DND-41 (cell line): ENCODE measurements around the gene PRR35.
A peak's percentile ranks its signal among the peaks of the same experiment; 100 is the strongest.

ENCODE experiments used
- ATAC-seq: fragments of 200-7000 bp; cut with Tn5 transposase; 3 replicates; pipeline ENCODE4 v1.9.1; 2021; ENCODE audit warnings: low read depth; ENCODE audit not compliant: insufficient read depth
- DNase-seq: peaks from one replicate; pipeline ENCODE4 v3.0.0-alpha.2; 2020
- H2AFZ ChIP-seq: 2 replicates; pipeline ENCODE4 v1.6.0; 2012; ENCODE audit warnings: low read depth, low read length
- H3K27ac ChIP-seq: 2 replicates; pipeline ENCODE4 v1.5.1; 2012; ENCODE audit warnings: low read length, inconsistent platforms
- H3K27me3 ChIP-seq: fragments of 200-600 bp; sonication (generic); 2 replicates; pipeline ENCODE4 v1.6.0; 2012; ENCODE audit warnings: low read length, mild to moderate bottlenecking, inconsistent platforms; ENCODE audit not compliant: insufficient read depth, poor library complexity
- H3K36me3 ChIP-seq: 2 replicates; pipeline ENCODE4 v1.5.1; 2012; ENCODE audit warnings: low read length, inconsistent platforms; ENCODE audit not compliant: insufficient read depth
- H3K4me1 ChIP-seq: 2 replicates; pipeline ENCODE4 v1.5.1; 2012; ENCODE audit warnings: mild to moderate bottlenecking, low read length; ENCODE audit not compliant: insufficient read depth
- H3K4me2 ChIP-seq: 2 replicates; pipeline ENCODE4 v1.6.0; 2012; ENCODE audit warnings: mild to moderate bottlenecking, moderate library complexity, low read length, inconsistent platforms; ENCODE audit not compliant: insufficient read depth
- H3K4me3 ChIP-seq, 2 experiments: fragments of 200-600 bp in 1 of 2; shearing (Covaris generic) in 1 of 2; 2 replicates each; pipeline ENCODE4 v1.5.1; 2012 to 2016; ENCODE audit warnings: inconsistent platforms in 2 of 2, low read length in 2 of 2, mild to moderate bottlenecking in 2 of 2, low read depth in 1 of 2, moderate library complexity in 1 of 2
- H3K79me2 ChIP-seq: 2 replicates; pipeline ENCODE4 v1.6.0; 2012; ENCODE audit warnings: low read length, inconsistent platforms; ENCODE audit not compliant: insufficient read depth
- H3K9ac ChIP-seq: 2 replicates; pipeline ENCODE4 v1.6.0; 2012; ENCODE audit warnings: low read depth, mild to moderate bottlenecking, inconsistent platforms, low read length, moderate library complexity
- H3K9me3 ChIP-seq: 2 replicates; pipeline ENCODE4 v1.5.1; 2012; ENCODE audit warnings: low read length, moderate library complexity, mild to moderate bottlenecking, inconsistent platforms; ENCODE audit not compliant: insufficient read depth, severe bottlenecking
- H4K20me1 ChIP-seq: 2 replicates; pipeline ENCODE4 v1.6.0; 2012; ENCODE audit warnings: low read length; ENCODE audit not compliant: insufficient read depth
- CTCF ChIP-seq: IDR thresholded peaks from 2 replicates; pipeline ENCODE4 v1.5.1; 2012; ENCODE audit warnings: borderline replicate concordance, low read length, moderate library complexity, mild to moderate bottlenecking; ENCODE audit not compliant: poor library complexity, severe bottlenecking; ENCODE audit errors: extremely low read depth
- EZH2 ChIP-seq: IDR thresholded peaks from 3 replicates; pipeline ENCODE4 v1.6.1; 2012; ENCODE audit warnings: borderline replicate concordance, low read depth, mild to moderate bottlenecking, moderate library complexity, low read length, inconsistent platforms; ENCODE audit not compliant: severe bottlenecking

The PRR35 gene

DNA sequence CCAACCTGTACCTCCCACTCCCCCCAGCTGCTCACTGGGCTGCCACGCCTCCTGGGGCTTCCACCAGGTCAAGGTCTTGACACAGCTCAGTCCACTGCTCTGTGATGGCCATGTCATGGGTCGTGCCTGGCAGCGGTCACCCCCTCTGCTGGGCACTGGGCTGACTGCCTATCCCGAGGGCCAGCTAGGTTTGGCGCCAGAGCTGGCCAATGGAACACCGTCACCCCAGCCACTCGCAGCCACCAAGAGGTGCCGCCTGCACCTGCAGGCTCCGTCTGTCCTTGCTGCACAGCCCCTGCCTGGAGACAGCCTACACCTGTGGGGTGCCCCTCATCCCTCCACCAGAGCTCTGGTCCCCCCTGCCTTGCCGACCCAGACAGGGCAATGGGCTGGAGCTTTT, 25.2 kb downstream of the PRR35 start:
- Histone ChIP-seq H3K4me1 (peaks cover 19% of the 10 kb centered on the region), H3K4me3 (no peak overlapping the region), H3K27me3 (no peaks in the 10 kb centered on the region), H4K20me1 (peaks cover 34% of the 10 kb centered on the region), H2AFZ (no peak overlapping the region), H3K79me2 (peaks cover 23% of the 10 kb centered on the region), H3K9ac (no peak overlapping the region), H3K27ac (no peak overlapping the region), H3K9me3 (no peaks in the 10 kb centered on the region), H3K36me3 (peaks cover 16% of the 10 kb centered on the region), H3K4me2 (no peak overlapping the region)
- TF ChIP-seq EZH2 (no peak), CTCF (no peak)
- ATAC-seq: no peak
- DNase-seq: no peak

DNA sequence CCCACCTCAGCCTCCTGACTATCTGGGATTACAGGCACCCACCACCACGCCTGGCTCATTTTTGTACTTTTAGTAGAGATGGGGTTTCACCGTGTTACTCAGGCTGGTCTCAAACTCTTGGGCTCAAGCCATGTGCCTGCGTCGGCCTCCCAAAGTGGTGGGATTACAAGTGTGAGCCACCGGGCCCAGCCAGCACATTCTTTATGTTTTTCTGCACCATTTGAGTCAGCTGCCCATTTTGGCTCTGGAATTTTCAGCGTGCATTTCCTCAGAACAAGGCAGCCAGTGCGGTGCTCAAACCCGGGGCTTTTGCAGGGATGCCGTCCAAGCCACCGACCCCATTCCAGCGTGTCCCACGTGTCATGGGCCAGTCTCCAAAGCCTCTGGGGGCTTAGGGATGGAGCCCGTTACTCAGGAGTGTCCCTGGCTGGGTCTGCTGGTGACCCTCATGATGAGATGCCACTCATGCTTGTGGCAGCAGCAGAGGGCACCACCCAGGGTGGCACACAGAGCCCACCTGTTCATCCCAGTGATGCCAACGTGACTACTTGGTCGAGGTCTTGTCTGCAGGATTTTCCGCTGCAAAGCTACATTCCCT, 26.0 kb downstream of the PRR35 start:
- ATAC-seq: no peak
- H3K4me3 ChIP-seq: no peak overlapping the region
- H3K9me3 ChIP-seq: no peaks in the 10 kb centered on the region
- H3K4me1 ChIP-seq: peaks cover 27% of the 10 kb centered on the region
- peaks cover 41% of the 10 kb centered on the region for H4K20me1 ChIP-seq
- H2AFZ ChIP-seq: no peak overlapping the region
- H3K4me2 ChIP-seq: 0 out of 2 replicates have a peak overlapping the region, but pooled peaks have one; percentile 13
- peak; percentile 17 for DNase-seq
- no peaks in the 10 kb centered on the region for H3K27me3 ChIP-seq
- H3K79me2 ChIP-seq: peaks cover 31% of the 10 kb centered on the region
- TF ChIP-seq EZH2 (no peak), CTCF (no peak)
- peaks cover 9% of the 10 kb centered on the region for H3K36me3 ChIP-seq
- H3K9ac ChIP-seq: no peak overlapping the region
- no peak overlapping the region for H3K27ac ChIP-seq

- H3K4me3 ChIP-seq: peak overlapping the region in 1 of 2 experiments; percentile 85; a peak in 2 of 4 replicates
- no peak overlapping the region for H2AFZ ChIP-seq
- H3K36me3 ChIP-seq: peaks cover 9% of the 10 kb centered on the region
- DNase-seq (peak; percentile 6), ATAC-seq (no peak)
- no peaks in the 10 kb centered on the region for H3K27me3 ChIP-seq
- peaks cover 47% of the 10 kb centered on the region for H4K20me1 ChIP-seq
- H3K9ac ChIP-seq: peak overlapping the region; percentile 89
- no peak for TF ChIP-seq EZH2
- 0 out of 2 replicates have a peak overlapping the region, but pooled peaks have one; percentile 15 for H3K27ac ChIP-seq
- H3K79me2 ChIP-seq: peaks cover 38% of the 10 kb centered on the region
- H3K4me2 ChIP-seq: peak overlapping the region; percentile 96
- peaks cover 33% of the 10 kb centered on the region for H3K4me1 ChIP-seq
- H3K9me3 ChIP-seq: no peaks in the 10 kb centered on the region
These were observed 26.7 kb downstream of the PRR35 start for GRCh38 chr16:586645-587590.

GRCh38 chr16:588639-588888, 28.4 kb downstream of the PRR35 start:
- Histone ChIP-seq H3K27me3 (no peaks in the 10 kb centered on the region), H3K4me2 (peak overlapping the region; percentile 96), H3K4me1 (peaks cover 36% of the 10 kb centered on the region), H3K27ac (peak overlapping the region; percentile 95), H3K9me3 (no peaks in the 10 kb centered on the region), H4K20me1 (peaks cover 58% of the 10 kb centered on the region), H3K79me2 (peaks cover 55% of the 10 kb centered on the region), H3K9ac (peak overlapping the region; percentile 89), H2AFZ (peak overlapping the region; percentile 82), H3K4me3 (peak overlapping the region; percentile 66 to 85; a peak in 3 of 4 replicates), H3K36me3 (peaks cover 14% of the 10 kb centered on the region)
- DNase-seq (peak; percentile 62), ATAC-seq (peak; percentile 2; the same call in 1 of the 3 replicates)
- TF ChIP-seq EZH2 (no peak), CTCF (no peak)
